ENCODE results near the gene EGFLAM.
"Not testable (repeated sequence)": the region's sequence is repeated elsewhere in the genome, so short reads cannot be mapped to it uniquely, and the experiment has no call there.

EGFLAM gene

GRCh38 chr5:38331831-38332230, 73.5 kb downstream of the EGFLAM start:
- DNase-seq = no peak

GRCh38 chr5:38333181-38333580, 74.8 kb downstream of the EGFLAM start:
- not testable (repeated sequence) for DNase-seq

GRCh38 chr5:38338455-38338854, 80.1 kb downstream of the EGFLAM start:
- no peak for DNase-seq

- DNase-seq = no peak
Measured at GRCh38 chr5:38339446-38339845, 81.1 kb downstream of the EGFLAM start.

- no peak for DNase-seq
Measured at GRCh38 chr5:38341056-38341455, 82.7 kb downstream of the EGFLAM start.

GRCh38 chr5:38341641-38342040, 83.3 kb downstream of the EGFLAM start:
- no peak for DNase-seq

- no peak for DNase-seq
Measured at GRCh38 chr5:38342261-38342660, 83.9 kb downstream of the EGFLAM start.

GRCh38 chr5:38344891-38345290, 86.5 kb downstream of the EGFLAM start:
- no peak for DNase-seq

GRCh38 chr5:38346593-38346992, 88.2 kb downstream of the EGFLAM start:
- DNase-seq = no peak

- DNase-seq = no peak
Measured at GRCh38 chr5:38347040-38347763, 88.8 kb downstream of the EGFLAM start.

- no peak for DNase-seq
Measured at GRCh38 chr5:38347896-38348295, 89.5 kb downstream of the EGFLAM start.

- no peak for DNase-seq
Measured at GRCh38 chr5:38360323-38361061, 102.1 kb downstream of the EGFLAM start.

- DNase-seq = no peak
Measured at GRCh38 chr5:38362713-38363112, 104.4 kb downstream of the EGFLAM start.

GRCh38 chr5:38364825-38365224, 106.5 kb downstream of the EGFLAM start:
- no peak for DNase-seq

GRCh38 chr5:38367410-38367809, 109.1 kb downstream of the EGFLAM start:
- DNase-seq = no peak

- DNase-seq = no peak
Measured at GRCh38 chr5:38367966-38368365, 109.6 kb downstream of the EGFLAM start.

GRCh38 chr5:38369692-38370091, 111.3 kb downstream of the EGFLAM start:
- DNase-seq = no peak

GRCh38 chr5:38370358-38371100, 112.2 kb downstream of the EGFLAM start:
- DNase-seq = no peak

GRCh38 chr5:38371596-38371995, 113.2 kb downstream of the EGFLAM start:
- no peak for DNase-seq

- no peak for DNase-seq
Measured at GRCh38 chr5:38373743-38374142, 115.4 kb downstream of the EGFLAM start.

- DNase-seq = no peak
Measured at GRCh38 chr5:38375423-38375822, 117.1 kb downstream of the EGFLAM start.

GRCh38 chr5:38376404-38376803, 118.0 kb downstream of the EGFLAM start:
- DNase-seq = no peak

GRCh38 chr5:38378579-38378978, 120.2 kb downstream of the EGFLAM start:
- no peak for DNase-seq
